Measurements from ENCODE around the gene ZMYM2.
"Not testable (repeated sequence)": the region's sequence is repeated elsewhere in the genome, so short reads cannot be mapped to it uniquely, and the experiment has no call there.

ZMYM2 gene

GRCh38 chr13:19984430-19985218 is 26.1 kb downstream of the ZMYM2 start:
- no peak for DNase-seq

DNA sequence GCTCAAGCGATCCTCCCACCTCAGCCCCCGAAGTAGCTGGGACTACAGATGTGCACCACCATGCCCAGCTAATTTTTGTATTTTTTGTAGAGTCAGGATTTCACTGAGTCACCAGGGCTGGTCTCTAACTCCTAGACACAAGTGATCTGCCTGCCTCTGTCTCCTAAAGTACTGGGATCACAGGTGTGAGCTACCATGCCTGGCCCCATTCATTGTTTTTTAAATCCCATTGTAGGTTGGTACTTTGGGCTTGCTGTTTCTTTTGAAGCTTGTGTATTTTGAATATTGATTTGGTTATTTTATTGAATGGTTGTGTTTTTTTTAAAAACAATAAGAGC is 26.7 kb downstream of the ZMYM2 start:
- DNase-seq, result no peak

DNA sequence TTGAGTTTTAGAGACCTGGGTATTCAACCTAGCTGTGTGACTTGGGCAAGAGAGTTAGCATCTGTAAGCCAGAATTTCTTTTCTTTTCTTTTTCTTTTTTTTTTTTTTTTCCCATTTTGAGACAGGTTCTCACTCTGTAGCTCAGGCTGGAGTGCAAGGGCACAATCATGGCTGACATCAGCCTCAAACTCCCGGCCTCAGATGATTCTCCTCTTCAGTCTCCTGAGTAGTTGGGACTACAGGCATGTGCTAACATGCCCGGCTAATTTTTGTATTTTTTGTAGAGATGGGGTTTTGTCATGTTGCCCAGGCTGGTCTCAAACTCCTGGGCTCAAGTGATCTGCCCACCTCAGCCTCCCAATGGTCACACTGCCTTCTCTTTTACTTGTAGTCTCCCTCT is 33.0 kb downstream of the ZMYM2 start:
- DNase-seq, result no peak

- no peak for DNase-seq
These were observed 34.5 kb downstream of the ZMYM2 start for GRCh38 chr13:19993024-19993423.

DNA sequence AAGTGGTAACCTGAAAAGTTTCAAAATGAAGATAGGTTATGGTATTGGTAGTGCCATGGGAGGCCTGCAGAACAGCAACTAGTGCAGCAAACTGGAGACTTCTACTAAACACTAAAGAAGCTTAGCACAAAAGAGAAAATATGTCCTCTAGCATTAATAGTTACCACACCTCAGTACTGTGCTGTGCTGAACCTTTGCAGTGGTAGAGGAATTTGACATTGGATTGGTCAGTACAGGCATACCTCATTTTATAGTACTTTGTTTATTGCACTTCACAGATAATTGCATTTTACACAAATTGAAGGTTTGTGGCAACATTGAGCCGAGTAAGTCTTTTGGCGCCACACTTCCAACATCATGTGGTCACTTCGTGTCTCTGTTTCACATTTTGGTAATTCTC is 40.4 kb downstream of the ZMYM2 start:
- no peak for DNase-seq

DNA sequence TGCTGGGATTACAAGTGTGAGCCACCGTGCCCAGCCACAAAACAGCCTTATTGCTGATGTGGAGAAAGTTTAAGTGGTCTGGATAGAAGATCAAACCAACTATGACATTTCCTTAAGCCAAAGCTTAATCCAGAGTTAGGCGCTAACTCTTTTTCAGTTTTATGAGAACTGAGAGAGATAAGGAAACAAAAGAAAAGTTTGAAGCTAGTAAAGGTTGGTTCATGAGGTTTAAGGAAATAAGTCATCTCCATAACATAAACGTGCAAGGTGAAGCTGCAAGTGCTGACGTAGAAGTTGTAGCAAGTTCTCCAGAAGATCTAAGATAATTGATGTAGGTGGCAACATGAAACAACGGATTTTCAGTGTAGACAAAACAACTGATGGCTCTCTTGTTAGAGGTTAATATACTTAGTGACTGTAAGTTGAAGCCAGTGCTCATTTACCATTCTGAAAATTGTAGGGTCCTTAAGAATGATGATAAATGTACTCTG is 41.6 kb downstream of the ZMYM2 start:
- DNase-seq, result no peak

DNA sequence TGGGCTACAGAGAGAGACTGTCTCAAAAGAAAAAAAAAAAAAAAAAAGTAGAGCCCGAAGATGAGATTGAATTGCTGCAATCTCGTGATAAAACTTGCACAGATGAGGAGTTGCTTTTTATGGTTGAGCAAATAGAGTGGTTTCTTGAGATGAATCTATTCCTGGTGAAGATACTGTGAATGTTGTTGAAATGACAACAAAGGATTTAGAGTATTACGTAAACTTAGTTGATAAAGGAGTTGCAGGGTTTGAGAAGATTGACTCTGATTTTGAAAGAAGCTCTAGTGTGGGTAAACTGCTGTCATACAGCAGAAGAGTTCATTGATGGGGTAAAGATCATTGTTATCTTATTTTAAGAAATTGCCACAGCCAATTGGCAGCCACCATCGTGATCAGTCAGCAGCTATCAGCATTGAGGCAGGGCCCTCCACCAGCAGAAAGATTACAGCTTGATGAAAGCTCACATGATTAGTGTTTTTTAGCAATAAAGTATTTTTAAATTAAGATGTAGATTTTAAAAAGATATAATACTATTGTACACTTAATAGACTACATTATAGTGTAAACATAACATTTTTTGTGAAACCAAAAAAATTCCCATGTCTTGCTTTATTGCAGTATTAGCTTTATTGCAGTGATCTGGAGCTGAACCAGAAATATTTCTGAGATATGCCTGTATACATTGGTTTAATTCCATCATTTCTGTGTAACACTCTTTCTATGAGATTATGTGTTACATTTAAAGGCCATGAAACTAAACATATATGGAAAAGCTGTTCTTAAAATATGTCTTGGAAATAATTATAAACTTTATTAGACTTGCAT is 43.1 kb downstream of the ZMYM2 start:
- no peak for DNase-seq

DNA sequence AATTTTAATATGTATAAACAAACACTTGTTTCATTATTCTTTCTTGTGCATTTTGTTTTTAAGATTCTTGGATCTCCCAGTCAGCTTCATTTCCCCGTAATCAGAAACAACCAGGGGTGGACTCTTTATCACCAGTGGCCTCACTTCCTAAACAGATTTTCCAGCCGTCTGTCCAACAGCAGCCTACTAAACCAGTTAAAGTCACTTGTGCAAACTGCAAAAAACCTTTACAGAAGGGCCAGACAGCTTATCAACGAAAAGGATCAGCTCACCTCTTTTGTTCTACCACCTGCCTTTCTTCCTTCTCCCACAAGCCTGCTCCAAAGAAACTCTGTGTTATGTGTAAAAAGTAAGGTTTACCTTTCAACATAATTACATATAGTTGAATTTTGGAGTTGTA is 44.3 kb downstream of the ZMYM2 start:
- no peak for DNase-seq

DNA sequence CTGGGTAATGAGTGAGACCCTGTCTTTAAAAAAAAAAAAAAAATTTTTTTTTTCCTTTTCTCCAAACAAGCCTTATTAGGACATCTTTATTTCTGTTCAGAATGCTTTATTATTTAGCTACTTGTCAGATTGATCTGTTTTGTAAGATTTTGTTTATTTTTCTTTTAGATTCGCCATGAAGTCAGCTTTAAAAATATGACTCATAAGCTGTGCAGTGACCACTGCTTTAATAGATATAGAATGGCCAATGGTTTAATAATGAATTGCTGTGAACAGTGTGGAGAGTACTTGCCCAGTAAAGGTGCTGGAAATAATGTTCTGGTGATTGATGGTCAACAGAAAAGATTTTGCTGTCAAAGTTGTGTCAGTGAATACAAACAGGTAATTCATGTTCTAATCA is 47.7 kb downstream of the ZMYM2 start:
- no peak for DNase-seq

DNA sequence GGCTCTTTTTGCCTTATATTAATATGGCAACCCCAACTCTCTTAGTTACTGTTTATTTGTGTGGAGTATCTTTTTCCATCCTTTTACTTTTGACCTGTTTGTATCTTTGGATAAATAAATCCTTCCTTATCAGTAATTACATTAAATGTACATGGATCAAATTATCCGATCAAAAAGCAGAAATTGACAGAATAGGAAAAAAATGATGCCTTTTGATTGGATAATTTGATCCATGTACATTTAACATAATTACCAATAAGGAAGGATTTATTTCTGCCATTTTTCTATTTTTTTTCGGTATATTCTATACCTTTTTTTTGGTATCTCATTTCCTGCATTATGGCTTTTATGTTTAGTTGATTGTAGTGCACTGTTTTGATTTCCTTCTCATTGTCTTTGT is 57.2 kb downstream of the ZMYM2 start:
- DNase-seq, result no peak

- DNase-seq, result no peak
These were observed 58.3 kb downstream of the ZMYM2 start for GRCh38 chr13:20016649-20017364.

GRCh38 chr13:20017365-20017711 is 58.8 kb downstream of the ZMYM2 start:
- DNase-seq, result no peak

GRCh38 chr13:20019043-20019442 is 60.5 kb downstream of the ZMYM2 start:
- DNase-seq, result no peak

GRCh38 chr13:20024702-20025101 is 66.2 kb downstream of the ZMYM2 start:
- DNase-seq, result no peak

DNA sequence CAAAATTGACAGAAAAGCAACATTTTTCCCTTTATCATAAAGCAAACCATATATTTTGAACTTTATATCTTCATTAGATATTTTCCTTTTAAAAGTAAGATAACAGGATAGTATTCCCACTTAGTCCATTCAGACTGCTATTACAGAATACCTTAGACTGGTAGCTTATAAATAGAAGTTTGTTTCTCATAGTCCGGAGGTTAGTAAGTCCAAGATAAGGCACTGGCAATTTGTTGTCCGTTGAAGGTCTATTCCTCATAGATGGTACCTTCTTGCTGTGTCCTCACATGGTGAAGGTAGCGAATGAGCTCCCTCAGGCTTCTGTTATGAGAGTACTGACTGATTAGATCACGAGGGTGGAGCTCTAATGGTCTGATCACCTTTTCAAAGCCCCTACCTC is 70.4 kb downstream of the ZMYM2 start:
- DNase-seq, result no peak

- DNase-seq, result no peak
These were observed 75.0 kb downstream of the ZMYM2 start for GRCh38 chr13:20033486-20033885.

GRCh38 chr13:20035130-20035529 is 76.6 kb downstream of the ZMYM2 start:
- DNase-seq, result no peak

GRCh38 chr13:20037908-20038307 is 79.4 kb downstream of the ZMYM2 start:
- no peak for DNase-seq

DNA sequence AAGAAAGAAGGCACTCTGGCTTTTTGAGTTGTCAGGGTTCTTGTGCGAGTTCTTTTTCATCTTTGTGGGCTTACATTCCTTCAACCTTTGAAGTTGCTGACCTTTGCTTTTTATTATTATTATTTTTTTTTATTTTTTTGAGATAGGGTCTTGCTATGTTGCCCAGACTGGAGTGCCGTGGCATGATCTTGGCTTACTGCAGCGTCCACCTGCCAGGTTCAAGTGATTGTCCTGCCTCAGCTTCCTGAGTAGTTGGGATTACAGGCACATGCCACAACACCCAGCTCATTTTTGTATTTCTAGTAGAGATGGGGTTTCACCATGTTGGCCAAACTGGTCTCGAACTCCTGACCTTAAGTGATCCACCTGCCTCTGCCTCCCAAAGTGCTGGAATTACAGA is 84.1 kb downstream of the ZMYM2 start:
- DNase-seq, result not testable (repeated sequence)

GRCh38 chr13:20043207-20043925 is 84.8 kb downstream of the ZMYM2 start:
- DNase-seq, result no peak

DNA sequence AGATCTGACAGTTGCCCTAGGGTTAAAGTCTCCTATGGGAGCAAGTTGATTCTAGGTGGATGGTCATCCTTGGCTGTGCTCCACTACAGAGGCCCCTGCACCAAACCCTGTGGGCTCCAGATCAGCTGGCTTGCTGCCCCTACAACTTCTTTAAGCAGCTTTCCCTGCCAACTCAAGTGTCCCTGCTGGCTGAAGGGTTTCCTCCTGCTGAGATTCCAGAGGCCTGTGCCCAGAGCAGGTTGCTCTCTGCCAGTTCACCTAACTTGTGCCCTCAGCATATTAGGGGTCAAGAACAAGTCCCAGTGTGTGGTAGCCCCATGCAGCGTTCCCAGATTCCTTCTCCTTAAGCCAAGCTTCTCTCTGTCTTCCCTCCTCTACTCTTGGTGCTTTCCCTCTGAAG is 85.6 kb downstream of the ZMYM2 start:
- DNase-seq, result no peak

- DNase-seq, result no peak
These were observed 87.5 kb downstream of the ZMYM2 start for GRCh38 chr13:20045950-20046548.
